ENCODE data around the gene CAMLG.
A peak's percentile ranks its signal among the peaks of the same experiment; 100 is the strongest.

Gene CAMLG

DNA sequence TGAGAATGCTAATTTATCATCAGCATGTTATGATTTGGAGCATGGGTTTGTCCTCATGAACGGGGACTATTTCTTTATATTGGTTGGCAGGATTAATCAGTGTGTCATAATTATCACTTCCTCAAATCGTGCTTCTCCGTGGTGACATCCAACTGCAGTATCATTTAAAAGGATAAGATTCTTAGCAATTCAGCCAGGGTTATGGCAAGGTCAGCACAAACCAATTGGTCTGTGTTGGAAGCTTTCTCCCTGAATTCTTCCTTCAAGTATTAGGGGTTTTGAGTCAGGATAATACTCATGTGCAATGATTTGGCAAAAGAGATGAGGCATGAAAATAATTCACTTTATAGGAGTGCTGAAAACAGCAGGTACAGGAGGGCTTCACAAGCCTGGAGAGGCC is 5.5 kb upstream of the CAMLG start:
- DNase-seq (ENCODE audit: low read depth), result no peak
- no peak overlapping the region for H3K4me3 ChIP-seq (ENCODE audit: low read length)
- TF ChIP-seq, protein P1, sequence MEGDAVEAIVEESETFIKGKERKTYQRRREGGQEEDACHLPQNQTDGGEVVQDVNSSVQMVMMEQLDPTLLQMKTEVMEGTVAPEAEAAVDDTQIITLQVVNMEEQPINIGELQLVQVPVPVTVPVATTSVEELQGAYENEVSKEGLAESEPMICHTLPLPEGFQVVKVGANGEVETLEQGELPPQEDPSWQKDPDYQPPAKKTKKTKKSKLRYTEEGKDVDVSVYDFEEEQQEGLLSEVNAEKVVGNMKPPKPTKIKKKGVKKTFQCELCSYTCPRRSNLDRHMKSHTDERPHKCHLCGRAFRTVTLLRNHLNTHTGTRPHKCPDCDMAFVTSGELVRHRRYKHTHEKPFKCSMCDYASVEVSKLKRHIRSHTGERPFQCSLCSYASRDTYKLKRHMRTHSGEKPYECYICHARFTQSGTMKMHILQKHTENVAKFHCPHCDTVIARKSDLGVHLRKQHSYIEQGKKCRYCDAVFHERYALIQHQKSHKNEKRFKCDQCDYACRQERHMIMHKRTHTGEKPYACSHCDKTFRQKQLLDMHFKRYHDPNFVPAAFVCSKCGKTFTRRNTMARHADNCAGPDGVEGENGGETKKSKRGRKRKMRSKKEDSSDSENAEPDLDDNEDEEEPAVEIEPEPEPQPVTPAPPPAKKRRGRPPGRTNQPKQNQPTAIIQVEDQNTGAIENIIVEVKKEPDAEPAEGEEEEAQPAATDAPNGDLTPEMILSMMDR (conservative IDR thresholded peaks at IDR 0.05; ENCODE audit: low read length), result no peak

DNA sequence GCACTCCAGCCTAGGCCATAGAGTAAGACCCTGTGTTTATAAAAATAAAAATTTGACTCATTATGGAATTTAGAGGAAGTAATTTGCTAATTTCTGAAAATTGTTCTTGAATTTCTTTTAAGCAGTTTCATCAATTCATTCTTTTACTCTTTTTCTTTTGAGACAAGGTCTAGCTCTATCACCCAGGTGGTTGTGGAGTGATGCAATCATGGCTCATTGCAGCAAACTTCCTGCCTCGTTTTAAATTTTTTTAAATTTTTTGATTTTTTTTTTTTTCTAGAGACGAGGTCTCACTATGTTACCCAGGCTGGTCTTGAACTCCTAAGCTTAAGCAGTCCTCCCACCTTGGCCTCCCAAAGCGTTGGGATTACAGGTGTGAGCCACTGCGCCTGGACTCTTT is 3.1 kb upstream of the CAMLG start:
- H3K4me3 ChIP-seq (ENCODE audit: low read length), result no peak overlapping the region
- TF ChIP-seq, protein P1 (conservative IDR thresholded peaks at IDR 0.05; ENCODE audit: low read length), result no peak
- no peak for DNase-seq (ENCODE audit: low read depth)

DNA sequence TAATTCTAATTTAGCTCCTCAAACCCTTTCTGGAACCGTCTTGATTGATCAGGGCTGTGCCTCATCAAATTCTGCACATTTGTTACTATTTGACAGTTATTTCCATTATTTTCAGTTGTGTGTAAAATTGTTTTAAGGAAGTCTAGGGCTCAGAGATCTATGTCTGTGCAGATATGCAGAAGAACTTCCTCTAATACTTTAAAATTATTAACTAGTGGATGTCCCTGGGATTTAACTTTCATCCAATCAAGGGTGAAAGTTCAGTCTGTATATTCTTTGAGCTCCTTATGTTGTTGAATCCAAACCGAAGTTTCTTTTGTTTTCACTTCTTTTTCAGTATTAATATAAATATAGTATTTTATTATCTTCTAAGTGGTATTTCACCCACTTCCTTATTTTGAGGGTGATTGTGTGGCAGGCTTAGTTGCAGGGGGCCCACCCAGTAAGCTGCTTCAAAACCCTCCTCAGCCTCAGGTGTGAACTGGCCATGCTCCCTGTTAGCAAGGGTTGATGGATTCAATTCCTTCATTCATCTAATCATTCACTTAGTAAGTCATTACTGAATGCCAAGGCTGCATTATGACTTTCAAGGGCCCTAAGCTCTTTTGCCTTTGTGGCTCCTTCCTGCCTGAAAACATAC is 2.1 kb upstream of the CAMLG start:
- no peak for DNase-seq (ENCODE audit: low read depth)
- TF ChIP-seq, protein P1 (conservative IDR thresholded peaks at IDR 0.05; ENCODE audit: low read length), result no peak
- H3K4me3 ChIP-seq (ENCODE audit: low read length), result no peak overlapping the region

DNA sequence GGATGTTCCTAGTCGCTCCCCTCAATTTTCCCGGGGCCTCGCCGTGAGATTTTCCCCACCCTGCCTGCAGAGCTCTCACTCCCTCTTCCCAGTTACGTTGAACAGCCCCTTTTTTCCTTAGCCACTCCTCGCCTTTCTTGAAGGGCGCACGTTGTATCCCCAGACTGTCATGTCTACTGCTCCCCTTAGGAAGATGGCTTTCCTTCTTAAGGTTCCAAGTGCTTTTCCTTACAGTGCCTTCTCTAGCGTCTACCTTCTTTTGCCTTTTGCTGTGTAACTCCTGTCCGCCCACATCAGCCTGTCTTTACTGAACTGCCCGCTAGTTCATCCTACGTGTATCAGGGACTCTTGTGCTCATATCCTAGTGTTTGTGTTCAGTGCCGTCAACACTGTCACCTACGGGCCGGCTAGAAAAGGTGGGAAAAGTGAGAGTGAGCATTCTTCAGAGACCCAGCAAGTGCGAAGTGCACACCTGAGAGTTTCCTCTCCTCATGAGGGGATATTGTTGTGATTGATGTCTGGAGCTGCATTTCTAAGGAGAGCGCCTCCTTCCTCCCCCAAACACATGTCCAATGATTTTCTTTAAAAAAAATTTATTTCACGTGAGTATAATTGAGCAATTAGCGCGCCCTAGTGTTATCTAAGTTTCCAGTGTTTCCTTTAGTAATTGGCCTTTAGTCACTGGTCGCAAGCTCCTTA is 764 bp downstream of the CAMLG start:
- peak; percentile 33 for DNase-seq (ENCODE audit: low read depth)
- peak overlapping the region; percentile 92 for H3K4me3 ChIP-seq (ENCODE audit: low read length)

DNA sequence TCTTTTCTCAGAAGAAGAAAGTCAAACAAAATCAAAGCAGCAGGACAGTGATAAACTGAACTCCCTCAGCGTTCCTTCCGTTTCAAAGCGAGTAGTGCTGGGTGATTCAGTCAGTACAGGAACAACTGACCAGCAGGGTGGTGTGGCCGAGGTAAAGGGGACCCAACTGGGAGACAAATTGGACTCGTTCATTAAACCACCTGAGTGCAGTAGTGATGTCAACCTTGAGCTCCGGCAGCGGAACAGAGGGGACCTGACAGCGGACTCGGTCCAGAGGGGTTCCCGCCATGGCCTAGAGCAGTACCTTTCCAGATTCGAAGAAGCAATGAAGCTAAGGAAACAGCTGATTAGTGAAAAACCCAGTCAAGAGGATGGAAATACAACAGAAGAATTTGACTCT is 2.7 kb downstream of the CAMLG start:
- DNase-seq (ENCODE audit: low read depth), result no peak

More for the DNA sequence above, 764 bp downstream of the CAMLG start:
- TF ChIP-seq, protein P1 (conservative IDR thresholded peaks at IDR 0.05; ENCODE audit: low read length), result peak; percentile 14; the same call in 1 of the 2 replicates

DNA sequence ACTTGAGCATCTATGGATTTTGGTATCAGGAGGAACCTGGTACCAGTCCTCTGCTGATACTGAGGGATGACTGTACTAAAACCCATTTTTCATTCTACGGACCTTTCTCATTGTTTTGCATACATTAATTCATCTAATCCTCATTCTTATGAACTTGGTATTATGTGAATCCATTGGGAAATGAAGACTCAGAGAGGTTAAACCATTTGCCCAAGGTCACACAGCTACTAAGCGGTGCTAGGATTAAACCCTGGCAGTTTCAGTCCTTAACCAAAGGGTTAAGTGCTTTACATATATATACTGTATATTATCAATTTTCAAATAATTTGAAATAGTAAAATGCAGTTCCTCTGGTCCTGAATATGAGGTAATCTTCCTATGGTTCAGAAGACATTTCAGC is 3.8 kb downstream of the CAMLG start:
- TF ChIP-seq, protein P1 (conservative IDR thresholded peaks at IDR 0.05; ENCODE audit: low read length), result no peak
- no peak overlapping the region for H3K4me3 ChIP-seq (ENCODE audit: low read length)
- DNase-seq (ENCODE audit: low read depth), result no peak

More for the DNA sequence above, 2.7 kb downstream of the CAMLG start:
- no peak overlapping the region for H3K4me3 ChIP-seq (ENCODE audit: low read length)
- TF ChIP-seq, protein P1 (conservative IDR thresholded peaks at IDR 0.05; ENCODE audit: low read length), result no peak

DNA sequence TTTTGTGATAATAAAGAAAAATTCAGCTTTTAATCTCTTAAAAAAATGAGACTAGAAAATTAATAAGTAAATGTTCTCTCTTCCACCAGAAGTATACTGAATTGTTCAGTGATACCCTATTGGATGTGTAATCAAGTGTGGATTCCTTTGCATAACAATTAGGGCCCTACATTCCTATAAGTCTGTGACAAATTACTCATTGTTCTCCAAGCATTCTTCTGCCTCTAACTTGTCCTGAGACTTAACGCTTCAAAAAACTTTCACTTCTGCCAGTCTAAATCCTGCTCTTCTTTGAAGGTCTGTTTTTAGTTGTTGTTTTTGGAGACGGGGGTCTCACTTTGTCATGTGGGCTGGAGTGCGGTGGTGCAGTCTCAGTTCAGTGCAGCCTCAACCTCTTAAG is 11.1 kb downstream of the CAMLG start:
- TF ChIP-seq, protein P1 (conservative IDR thresholded peaks at IDR 0.05; ENCODE audit: low read length), result no peak
- DNase-seq (ENCODE audit: low read depth), result no peak
- no peak overlapping the region for H3K4me3 ChIP-seq (ENCODE audit: low read length)

Measured in AG10803 (cell line).